ENCODE results near the gene C11orf91. TPM values are rescaled to one million over a fixed set of nuclear protein-coding genes. Genes with fewer than 3 reads are reported as not detected.

Gene C11orf91
- polyA plus RNA-seq, 1 donor: not detected

Other genes starting within 250 kb of the C11orf91 start
- gene CD59, start 35.6 kb upstream of the C11orf91 start, polyA plus RNA-seq (ENCODE audit: insufficient read length): 234 TPM
- gene FBXO3, start 73.7 kb upstream of the C11orf91 start, polyA plus RNA-seq (ENCODE audit: insufficient read length): 62.1 TPM
- gene LMO2, start 191.2 kb upstream of the C11orf91 start, polyA plus RNA-seq (ENCODE audit: insufficient read length): 28.6 TPM

Data from left kidney (tissue), 1 donor.